ENCODE measurements around the gene EME2.
"Not testable (repeated sequence)": the region's sequence is repeated elsewhere in the genome, so short reads cannot be mapped to it uniquely, and the experiment has no call there.

Gene EME2, protein sequence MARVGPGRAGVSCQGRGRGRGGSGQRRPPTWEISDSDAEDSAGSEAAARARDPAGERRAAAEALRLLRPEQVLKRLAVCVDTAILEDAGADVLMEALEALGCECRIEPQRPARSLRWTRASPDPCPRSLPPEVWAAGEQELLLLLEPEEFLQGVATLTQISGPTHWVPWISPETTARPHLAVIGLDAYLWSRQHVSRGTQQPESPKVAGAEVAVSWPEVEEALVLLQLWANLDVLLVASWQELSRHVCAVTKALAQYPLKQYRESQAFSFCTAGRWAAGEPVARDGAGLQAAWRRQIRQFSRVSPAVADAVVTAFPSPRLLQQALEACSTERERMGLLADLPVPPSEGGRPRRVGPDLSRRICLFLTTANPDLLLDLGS

DNA sequence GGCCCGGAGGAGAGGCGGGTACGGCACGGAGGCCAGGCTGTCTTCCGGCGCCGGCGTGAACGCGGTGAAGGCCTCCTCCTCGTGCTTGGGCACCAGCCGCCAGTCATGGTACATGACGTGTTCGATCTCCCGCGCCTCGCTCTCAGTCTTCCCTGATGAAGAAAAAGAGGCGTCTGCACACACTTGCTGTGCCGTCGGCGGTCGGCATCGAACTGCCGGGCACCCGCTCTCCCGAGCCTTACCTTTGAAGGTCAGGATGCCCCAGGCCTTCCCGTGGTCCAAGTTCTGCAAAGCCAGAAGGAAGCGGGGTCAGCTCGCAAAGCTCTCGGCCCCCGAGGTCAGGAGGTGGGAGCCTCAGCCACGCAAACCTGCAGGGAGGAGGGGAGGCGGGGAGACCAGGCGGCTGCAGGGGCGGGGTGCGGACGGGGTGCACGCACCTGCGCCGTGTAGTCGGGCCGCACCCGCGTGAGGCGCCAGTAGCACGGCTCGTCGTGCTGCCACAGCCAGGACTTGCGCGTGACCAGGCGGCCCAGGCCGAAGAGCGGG is at the start of gene EME2:
Gene EME2 (plus strand): TSS at position 449 of the 546 bp plus-strand sequence. CDS start 418 bp downstream, outside the sequence.
- Histone ChIP-seq H3K4me3 (ENCODE audit: low read length) (peak within 1 kb of the TSS; percentile 77), H3K4me1 (ENCODE audit: control insufficient read depth, insufficient read depth, low read length) (peaks cover 27% of the 10 kb centered on the region), H3K9me3 (ENCODE audit: control insufficient read depth, low read length) (no peaks in the 10 kb centered on the region), H3K27me3 (ENCODE audit: control insufficient read depth, insufficient read depth, low read length) (no peaks in the 10 kb centered on the region), H3K9ac (ENCODE audit: low read length) (peak within 1 kb of the TSS; percentile 74), H3K36me3 (ENCODE audit: control insufficient read depth, insufficient read depth, low read length) (no peaks in the 10 kb centered on the region)

DNA sequence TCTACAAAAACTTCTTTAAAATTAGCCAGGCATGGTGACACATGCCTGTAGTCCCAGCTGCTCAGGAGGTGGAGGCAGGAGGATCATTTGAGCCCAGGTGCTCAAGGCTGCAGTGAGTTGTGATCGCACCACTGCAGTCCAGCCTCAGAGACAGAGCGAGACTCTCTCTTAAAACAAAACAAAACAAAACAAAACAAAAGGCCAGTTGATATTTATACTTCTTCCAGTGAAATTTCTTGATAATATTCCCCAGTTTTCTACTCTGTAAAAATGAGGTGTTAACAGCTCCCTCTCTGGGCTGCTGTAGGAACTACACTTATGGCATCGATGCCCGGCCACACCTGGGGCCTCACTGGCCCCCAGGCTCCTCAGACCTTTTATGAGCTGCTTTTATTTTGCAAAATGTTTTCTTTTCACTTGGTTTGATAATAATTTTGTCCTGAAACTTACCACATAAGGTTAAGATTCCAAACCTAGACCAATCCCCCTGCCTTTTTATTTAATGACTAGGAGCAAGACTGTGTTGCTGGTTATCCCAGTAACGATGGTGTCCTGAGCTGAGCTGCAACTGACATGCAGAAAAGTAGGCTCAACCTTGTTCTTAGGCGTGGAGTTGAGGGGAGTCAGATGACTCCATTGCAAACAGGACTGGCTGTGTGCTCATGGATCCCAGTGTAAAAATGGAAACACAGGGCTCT is 49.0 kb upstream of the EME2 start:
- Histone ChIP-seq H3K9me3 (ENCODE audit: control insufficient read depth, low read length) (no peaks in the 10 kb centered on the region), H3K27me3 (ENCODE audit: control insufficient read depth, insufficient read depth, low read length) (no peaks in the 10 kb centered on the region), H3K36me3 (ENCODE audit: control insufficient read depth, insufficient read depth, low read length) (peaks cover 8% of the 10 kb centered on the region), H3K4me1 (ENCODE audit: control insufficient read depth, insufficient read depth, low read length) (peaks cover 19% of the 10 kb centered on the region), H3K4me3 (ENCODE audit: low read length) (no peak overlapping the region), H3K9ac (ENCODE audit: low read length) (peak overlapping the region; percentile 43)

DNA sequence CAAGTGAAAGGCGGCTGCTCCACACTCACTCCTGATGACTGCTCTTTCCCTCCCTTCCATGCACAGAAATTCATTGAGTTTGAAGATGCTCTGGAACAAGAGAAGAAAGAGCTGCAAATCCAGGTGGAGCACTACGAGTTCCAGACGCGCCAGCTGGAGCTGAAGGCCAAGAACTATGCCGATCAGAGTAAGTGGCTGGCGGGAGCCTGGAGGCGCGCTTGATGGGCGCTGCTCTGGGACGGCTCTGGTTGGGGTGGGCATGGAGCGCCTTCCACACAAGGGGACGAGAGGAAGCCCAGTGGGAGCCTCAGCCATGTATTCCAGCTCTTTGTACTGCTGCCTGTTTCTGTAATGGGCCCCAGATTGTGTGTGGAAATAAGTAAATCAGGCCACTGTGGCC is 48.1 kb upstream of the EME2 start:
- Histone ChIP-seq H3K9ac (ENCODE audit: low read length) (no peak overlapping the region), H3K27me3 (ENCODE audit: control insufficient read depth, insufficient read depth, low read length) (no peaks in the 10 kb centered on the region), H3K36me3 (ENCODE audit: control insufficient read depth, insufficient read depth, low read length) (peaks cover 8% of the 10 kb centered on the region), H3K4me1 (ENCODE audit: control insufficient read depth, insufficient read depth, low read length) (peaks cover 19% of the 10 kb centered on the region), H3K4me3 (ENCODE audit: low read length) (no peak overlapping the region), H3K9me3 (ENCODE audit: control insufficient read depth, low read length) (no peaks in the 10 kb centered on the region)

DNA sequence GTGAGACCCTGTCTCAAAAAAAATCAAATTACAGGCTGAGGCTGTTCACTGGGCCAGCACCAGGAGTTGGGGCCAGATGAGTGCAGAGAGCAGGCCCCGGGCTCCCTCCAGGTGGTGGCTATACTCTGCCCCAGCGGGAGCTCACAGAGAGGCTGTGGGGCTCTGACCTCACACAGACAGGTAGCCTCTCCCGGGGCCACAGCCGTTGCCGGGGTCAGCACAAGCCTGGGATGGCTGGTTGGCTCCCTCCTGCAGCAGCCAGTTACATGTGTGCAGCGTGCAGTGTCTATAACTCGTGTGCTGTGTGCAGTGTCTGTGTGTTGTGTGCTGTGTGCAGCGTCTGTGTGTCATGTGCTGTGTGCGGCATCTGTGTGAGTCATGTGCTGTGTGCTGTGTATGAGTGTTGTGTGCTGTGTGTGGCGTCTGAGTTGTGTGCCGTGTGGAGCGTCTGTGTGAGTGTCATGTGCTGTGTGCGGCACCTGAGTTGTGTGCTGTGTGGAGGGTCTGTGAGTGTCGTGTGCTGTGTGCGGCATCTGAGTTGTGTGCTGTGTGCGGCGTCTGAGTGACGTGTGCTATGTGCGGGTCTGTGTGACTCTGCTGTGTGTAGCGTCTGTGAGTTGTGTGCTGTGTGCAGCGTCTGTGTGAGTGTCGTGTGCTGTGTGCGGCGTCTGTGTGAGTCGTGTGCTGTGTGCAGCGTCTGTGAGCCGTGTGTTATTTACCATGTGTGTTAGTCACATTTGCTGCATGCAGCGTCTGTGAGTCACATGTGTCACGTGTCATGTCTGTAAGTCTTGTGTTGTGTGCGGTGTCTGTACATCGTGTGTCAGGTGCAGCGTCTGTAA is 45.7 kb upstream of the EME2 start:
- Histone ChIP-seq H3K4me1 (ENCODE audit: control insufficient read depth, insufficient read depth, low read length) (peaks cover 13% of the 10 kb centered on the region), H3K36me3 (ENCODE audit: control insufficient read depth, insufficient read depth, low read length) (peaks cover 8% of the 10 kb centered on the region)

DNA sequence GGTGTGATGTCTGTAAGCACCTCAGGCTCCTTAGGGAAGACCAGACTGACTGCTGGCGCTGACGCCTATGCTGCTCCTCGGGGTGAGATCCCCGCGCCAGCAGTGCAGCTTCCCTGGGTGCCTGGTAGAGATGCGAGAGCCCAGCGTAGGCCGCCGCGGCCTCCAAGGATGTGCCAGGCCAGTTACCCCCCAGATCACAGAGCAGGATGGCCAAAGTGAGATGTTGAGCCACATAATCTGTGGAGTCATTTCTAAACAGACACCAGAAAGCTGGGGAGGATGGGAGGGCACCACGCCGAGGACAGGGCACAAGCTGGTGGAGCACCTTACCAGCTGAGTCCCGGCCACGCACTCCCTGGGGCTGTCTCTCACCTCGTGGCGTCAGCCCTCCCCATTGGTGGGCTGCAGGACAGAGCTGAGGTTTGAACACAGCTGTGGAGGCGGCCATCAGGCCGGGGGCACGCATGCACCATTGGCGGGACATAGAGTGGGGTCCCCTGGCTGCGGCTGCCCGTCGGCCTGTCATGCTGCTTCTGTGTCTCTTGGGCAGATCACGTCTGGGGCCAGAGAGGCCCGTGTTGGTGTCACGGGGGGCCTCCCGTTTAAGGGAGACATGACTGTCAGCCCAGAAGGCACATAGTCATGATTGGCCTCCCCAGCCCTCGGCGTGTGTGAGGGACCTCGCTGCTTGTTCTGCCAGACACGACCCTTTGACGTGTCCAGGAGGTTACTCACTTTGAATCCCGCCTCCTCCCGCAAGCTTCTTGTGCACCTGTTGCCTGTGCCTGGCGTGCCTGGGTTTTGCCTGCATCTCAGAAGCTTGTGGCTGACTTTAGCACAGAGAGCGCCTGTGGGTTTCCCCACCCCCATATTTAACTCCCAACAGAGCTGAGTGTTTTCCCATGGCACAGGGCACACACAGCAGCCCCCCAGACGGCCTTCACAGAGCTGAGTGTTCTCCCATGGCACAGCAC is 44.7 kb upstream of the EME2 start:
- Histone ChIP-seq H3K27me3 (ENCODE audit: control insufficient read depth, insufficient read depth, low read length) (no peaks in the 10 kb centered on the region), H3K4me1 (ENCODE audit: control insufficient read depth, insufficient read depth, low read length) (peaks cover 6% of the 10 kb centered on the region), H3K4me3 (ENCODE audit: low read length) (no peak overlapping the region), H3K36me3 (ENCODE audit: control insufficient read depth, insufficient read depth, low read length) (peaks cover 8% of the 10 kb centered on the region), H3K9ac (ENCODE audit: low read length) (no peak overlapping the region), H3K9me3 (ENCODE audit: control insufficient read depth, low read length) (no peaks in the 10 kb centered on the region)

More for the DNA sequence above, 45.7 kb upstream of the EME2 start:
- Histone ChIP-seq H3K27me3 (ENCODE audit: control insufficient read depth, insufficient read depth, low read length) (no peaks in the 10 kb centered on the region), H3K4me3 (ENCODE audit: low read length) (no peak overlapping the region), H3K9me3 (ENCODE audit: control insufficient read depth, low read length) (no peaks in the 10 kb centered on the region), H3K9ac (ENCODE audit: low read length) (no peak overlapping the region)

DNA sequence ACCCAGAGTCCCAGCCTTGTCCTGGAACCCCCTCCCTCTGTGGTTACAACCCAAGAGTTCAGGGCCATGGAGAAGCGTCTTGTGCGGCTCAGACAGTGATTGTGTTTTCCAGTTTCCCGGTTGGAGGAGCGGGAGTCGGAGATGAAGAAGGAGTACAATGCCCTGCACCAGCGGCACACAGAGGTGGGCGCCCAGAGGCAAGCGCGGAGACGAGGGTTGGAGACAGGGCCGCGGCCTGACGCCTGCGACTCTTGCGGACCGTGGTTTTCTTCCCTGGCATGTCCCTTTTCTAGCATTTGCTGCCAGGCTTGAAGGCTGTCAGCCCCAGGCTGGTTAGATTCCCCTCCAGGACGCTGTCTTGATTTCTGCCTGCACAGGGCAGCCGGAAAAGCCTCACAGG is 43.6 kb upstream of the EME2 start:
- H3K4me1 ChIP-seq (ENCODE audit: control insufficient read depth, insufficient read depth, low read length): no peaks in the 10 kb centered on the region
- peaks cover 8% of the 10 kb centered on the region for H3K36me3 ChIP-seq (ENCODE audit: control insufficient read depth, insufficient read depth, low read length)
- no peaks in the 10 kb centered on the region for H3K27me3 ChIP-seq (ENCODE audit: control insufficient read depth, insufficient read depth, low read length)
- H3K9me3 ChIP-seq (ENCODE audit: control insufficient read depth, low read length): no peaks in the 10 kb centered on the region
- no peak overlapping the region for H3K9ac ChIP-seq (ENCODE audit: low read length)
- no peak overlapping the region for H3K4me3 ChIP-seq (ENCODE audit: low read length)

DNA sequence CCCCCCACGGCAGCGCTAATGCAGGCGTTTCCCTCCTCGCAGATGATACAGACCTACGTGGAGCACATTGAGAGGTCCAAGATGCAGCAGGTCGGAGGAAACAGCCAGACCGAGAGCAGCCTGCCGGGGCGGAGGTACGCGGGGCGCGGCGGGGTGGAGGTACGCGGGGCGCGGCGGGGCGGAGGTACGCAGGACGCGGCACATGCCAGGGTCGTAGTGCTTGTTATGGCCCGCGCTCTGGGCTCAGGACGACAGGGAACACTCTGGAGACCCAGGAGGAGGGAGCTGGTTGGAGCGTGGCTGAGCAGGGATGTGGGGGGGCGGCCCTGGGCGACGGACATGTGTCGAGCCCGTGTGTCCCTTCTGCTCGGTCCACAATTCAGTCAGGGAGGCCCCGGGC is 43.2 kb upstream of the EME2 start:
- no peak overlapping the region for H3K9ac ChIP-seq (ENCODE audit: low read length)
- H3K36me3 ChIP-seq (ENCODE audit: control insufficient read depth, insufficient read depth, low read length): peaks cover 8% of the 10 kb centered on the region
- no peak overlapping the region for H3K4me3 ChIP-seq (ENCODE audit: low read length)
- H3K27me3 ChIP-seq (ENCODE audit: control insufficient read depth, insufficient read depth, low read length): no peaks in the 10 kb centered on the region
- H3K4me1 ChIP-seq (ENCODE audit: control insufficient read depth, insufficient read depth, low read length): no peaks in the 10 kb centered on the region
- H3K9me3 ChIP-seq (ENCODE audit: control insufficient read depth, low read length): no peaks in the 10 kb centered on the region

DNA sequence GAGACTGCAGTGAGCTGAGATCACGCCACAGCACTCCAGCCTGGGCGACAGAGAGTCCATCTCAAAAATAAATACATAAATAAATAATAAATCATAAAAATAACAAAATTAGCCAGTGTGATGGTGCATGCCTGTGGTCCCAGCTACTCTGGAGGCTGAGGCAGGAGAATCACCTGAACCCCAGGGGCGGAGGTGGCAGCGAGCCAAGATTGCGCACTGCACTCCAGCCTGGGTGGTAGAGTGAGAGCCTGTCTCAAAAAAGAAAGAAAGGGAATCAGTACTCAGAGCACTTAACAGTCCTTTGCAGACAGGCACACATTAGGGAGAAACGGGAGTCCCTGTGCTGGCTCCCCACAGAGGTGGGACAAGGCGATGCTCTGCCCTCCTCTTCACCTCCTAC is 41.5 kb upstream of the EME2 start:
- peaks cover 8% of the 10 kb centered on the region for H3K36me3 ChIP-seq (ENCODE audit: control insufficient read depth, insufficient read depth, low read length)

DNA sequence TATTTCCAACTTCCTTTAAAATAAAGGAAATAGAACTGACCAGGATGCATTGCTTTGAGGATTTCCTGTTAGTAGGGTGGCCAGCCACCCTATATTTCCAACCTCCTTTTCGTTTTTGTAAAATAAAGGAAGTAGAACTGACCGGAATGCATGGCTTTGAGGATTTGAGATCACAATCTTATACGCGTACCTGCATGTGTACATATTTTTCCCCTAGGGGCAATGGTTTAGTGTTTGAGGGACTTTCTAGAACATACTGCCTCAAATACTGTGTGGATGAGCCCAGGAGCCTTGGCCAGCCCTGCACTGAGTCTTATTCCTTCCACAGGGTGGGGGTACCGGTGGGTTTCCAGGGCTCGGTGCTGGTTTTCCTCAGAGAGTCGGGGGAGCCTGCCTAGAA is 41.0 kb upstream of the EME2 start:
- Histone ChIP-seq H3K9ac (ENCODE audit: low read length) (no peak overlapping the region), H3K4me1 (ENCODE audit: control insufficient read depth, insufficient read depth, low read length) (no peaks in the 10 kb centered on the region), H3K9me3 (ENCODE audit: control insufficient read depth, low read length) (no peaks in the 10 kb centered on the region), H3K27me3 (ENCODE audit: control insufficient read depth, insufficient read depth, low read length) (no peaks in the 10 kb centered on the region), H3K4me3 (ENCODE audit: low read length) (no peak overlapping the region), H3K36me3 (ENCODE audit: control insufficient read depth, insufficient read depth, low read length) (peaks cover 8% of the 10 kb centered on the region)

More for the DNA sequence above, 41.5 kb upstream of the EME2 start:
- Histone ChIP-seq H3K4me3 (ENCODE audit: low read length) (no peak overlapping the region), H3K27me3 (ENCODE audit: control insufficient read depth, insufficient read depth, low read length) (no peaks in the 10 kb centered on the region), H3K9me3 (ENCODE audit: control insufficient read depth, low read length) (no peaks in the 10 kb centered on the region), H3K4me1 (ENCODE audit: control insufficient read depth, insufficient read depth, low read length) (no peaks in the 10 kb centered on the region), H3K9ac (ENCODE audit: low read length) (no peak overlapping the region)

DNA sequence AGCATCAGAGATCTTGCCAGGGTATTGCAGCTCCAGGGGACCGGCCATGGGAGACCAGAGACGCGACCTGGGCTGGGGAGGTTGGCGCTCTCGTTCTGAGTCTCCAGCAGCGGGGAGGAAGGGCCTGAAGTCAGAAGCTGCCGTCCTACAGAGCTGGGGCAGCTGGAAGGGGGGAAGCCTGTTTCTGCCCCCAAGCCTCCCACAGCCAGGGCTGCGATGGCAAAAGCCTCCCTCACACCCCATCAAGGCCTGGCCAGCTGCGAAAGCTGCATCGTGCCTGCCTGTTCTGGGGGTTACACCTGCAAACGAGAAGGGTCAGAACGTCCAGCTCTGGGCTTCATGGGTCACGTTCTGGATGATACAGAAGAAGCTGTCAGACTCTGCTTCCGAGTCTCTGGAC is 40.5 kb upstream of the EME2 start:
- Histone ChIP-seq H3K9me3 (ENCODE audit: control insufficient read depth, low read length) (no peaks in the 10 kb centered on the region), H3K4me3 (ENCODE audit: low read length) (no peak overlapping the region), H3K36me3 (ENCODE audit: control insufficient read depth, insufficient read depth, low read length) (peaks cover 4% of the 10 kb centered on the region), H3K27me3 (ENCODE audit: control insufficient read depth, insufficient read depth, low read length) (no peaks in the 10 kb centered on the region), H3K4me1 (ENCODE audit: control insufficient read depth, insufficient read depth, low read length) (no peaks in the 10 kb centered on the region), H3K9ac (ENCODE audit: low read length) (no peak overlapping the region)

DNA sequence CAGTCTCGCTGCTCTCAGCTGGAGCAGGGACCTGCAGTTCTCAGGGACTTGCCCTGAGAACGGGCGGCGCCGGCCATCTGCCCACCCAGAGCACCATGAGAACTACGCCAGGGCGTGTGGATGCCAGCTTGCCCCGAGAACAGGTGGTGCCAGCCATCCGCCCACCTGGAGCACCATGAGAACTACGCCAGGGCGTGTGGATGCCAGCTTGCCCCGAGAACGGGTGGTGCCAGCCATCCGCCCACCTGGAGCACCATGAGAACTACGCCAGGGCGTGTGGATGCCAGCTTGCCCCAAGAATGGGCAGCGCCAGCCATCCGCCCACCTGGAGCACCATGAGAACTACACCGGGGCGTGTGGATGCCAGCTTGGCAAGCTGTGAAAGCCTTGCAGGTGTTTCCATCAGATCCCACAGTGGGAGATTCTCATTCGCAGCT is 40.0 kb upstream of the EME2 start:
- H3K9ac ChIP-seq (ENCODE audit: low read length); H3K4me1 ChIP-seq (ENCODE audit: control insufficient read depth, insufficient read depth, low read length); H3K36me3 ChIP-seq (ENCODE audit: control insufficient read depth, insufficient read depth, low read length); H3K27me3 ChIP-seq (ENCODE audit: control insufficient read depth, insufficient read depth, low read length); H3K4me3 ChIP-seq (ENCODE audit: low read length); H3K9me3 ChIP-seq (ENCODE audit: control insufficient read depth, low read length): not testable (repeated sequence)
